ENCODE data around the gene CSRP1. TPM values are rescaled to one million over a fixed set of nuclear protein-coding genes. Genes with fewer than 3 reads are reported as not detected.
A peak's percentile ranks its signal among the peaks of the same experiment; 100 is the strongest.

The CSRP1 gene
- total RNA-seq, 2 experiments from 2014 or later: 46.4 to 89.8 TPM

DNA sequence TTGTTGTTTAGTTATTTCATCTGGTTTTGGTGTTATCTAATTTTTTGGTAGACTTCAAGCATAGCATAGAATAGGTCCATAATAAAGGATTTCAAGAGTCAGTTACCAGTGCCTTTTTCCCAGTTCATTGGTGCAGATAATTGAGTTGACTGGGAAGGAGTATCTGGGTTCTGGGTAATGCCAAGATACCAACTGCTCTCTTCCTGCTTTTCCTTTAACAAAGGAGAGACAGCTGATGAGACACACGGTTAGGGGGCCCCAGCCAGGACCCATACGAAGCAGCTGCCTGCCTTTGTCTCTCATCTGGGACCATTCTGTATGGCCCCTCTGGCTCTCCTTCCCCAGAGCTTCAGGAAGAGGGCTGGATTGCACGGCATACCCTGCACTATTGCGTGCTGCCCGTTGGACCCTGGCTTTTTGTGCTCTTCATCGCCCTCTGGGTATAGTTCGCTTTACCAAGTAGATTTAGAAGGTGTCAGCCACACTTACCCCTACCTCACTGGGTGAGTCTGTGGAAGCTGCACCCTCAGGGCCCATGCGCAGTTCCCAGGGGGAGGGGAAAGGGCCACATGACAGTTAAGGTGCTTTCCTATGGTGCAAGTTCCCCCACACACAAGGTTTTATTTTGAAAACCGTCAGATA, 39.0 kb upstream of the CSRP1 start:
- H3K36me3 ChIP-seq (ENCODE audit: insufficient read depth, low read length): no peaks in the 10 kb centered on the region
- H3K79me2 ChIP-seq (ENCODE audit: insufficient read depth, low read depth, low read length): no peaks in the 10 kb centered on the region
- H3K4me2 ChIP-seq (ENCODE audit: low read length): no peak overlapping the region
- ChIA-PET POLR2A (no interaction called here), CTCF (ENCODE audit: unreplicated experiment) (no interaction called here)
- intact Hi-C loops (cut with micrococcal nuclease; ENCODE audit: unreplicated experiment): no loop called here
- DNase-seq (ENCODE audit: low spot score): no peak
- H2AFZ ChIP-seq (ENCODE audit: low read length): no peak overlapping the region
- TF ChIP-seq, protein P1, sequence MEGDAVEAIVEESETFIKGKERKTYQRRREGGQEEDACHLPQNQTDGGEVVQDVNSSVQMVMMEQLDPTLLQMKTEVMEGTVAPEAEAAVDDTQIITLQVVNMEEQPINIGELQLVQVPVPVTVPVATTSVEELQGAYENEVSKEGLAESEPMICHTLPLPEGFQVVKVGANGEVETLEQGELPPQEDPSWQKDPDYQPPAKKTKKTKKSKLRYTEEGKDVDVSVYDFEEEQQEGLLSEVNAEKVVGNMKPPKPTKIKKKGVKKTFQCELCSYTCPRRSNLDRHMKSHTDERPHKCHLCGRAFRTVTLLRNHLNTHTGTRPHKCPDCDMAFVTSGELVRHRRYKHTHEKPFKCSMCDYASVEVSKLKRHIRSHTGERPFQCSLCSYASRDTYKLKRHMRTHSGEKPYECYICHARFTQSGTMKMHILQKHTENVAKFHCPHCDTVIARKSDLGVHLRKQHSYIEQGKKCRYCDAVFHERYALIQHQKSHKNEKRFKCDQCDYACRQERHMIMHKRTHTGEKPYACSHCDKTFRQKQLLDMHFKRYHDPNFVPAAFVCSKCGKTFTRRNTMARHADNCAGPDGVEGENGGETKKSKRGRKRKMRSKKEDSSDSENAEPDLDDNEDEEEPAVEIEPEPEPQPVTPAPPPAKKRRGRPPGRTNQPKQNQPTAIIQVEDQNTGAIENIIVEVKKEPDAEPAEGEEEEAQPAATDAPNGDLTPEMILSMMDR (conservative IDR thresholded peaks at IDR 0.05; ENCODE audit: low read length): peak; percentile 50
- no peak for TF ChIP-seq EZH2phosphoT487 (IDR thresholded peaks at IDR 0.05; ENCODE audit: borderline replicate concordance, low read depth, low read length)
- H3K9me3 ChIP-seq (ENCODE audit: low read length): no peaks in the 10 kb centered on the region
- no peak overlapping the region for H3K4me3 ChIP-seq (ENCODE audit: low read depth, low read length, poor library complexity, severe bottlenecking)
- no peak overlapping the region for H3K27ac ChIP-seq (ENCODE audit: low read depth, low read length, poor library complexity, severe bottlenecking)
- H3K9me2 ChIP-seq (ENCODE audit: insufficient read depth, low read length): no peaks in the 10 kb centered on the region
- H4K20me1 ChIP-seq (ENCODE audit: insufficient read depth, low read length): no peaks in the 10 kb centered on the region
- H3K4me1 ChIP-seq (ENCODE audit: insufficient read depth, low read length, poor library complexity, severe bottlenecking): peaks cover 2% of the 10 kb centered on the region
- BruUV-seq (replicated peaks): no TSS peak

DNA sequence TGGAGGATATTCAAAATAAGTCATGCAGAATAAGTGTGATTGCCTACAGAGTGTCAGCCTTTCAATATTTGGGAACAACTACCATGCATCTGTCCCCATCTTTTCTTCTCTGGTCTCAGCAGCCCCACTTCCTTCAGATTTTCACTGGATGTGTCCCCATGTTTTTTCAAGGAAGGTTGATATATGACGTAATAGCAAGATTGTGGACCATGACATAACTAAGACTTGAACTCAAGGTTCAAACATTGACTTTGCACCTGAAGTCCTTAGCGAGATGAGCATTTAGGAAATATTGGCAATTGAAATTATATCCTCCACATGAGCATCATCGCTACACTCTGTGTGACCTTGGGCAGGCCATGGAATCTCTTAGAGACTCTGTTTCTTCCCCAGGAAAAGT, 37.8 kb upstream of the CSRP1 start:
- no TSS peak for BruUV-seq (replicated peaks)
- POLR2A ChIA-PET: interaction anchor here (0.6 kb wide), 1 partner anchor 408 kb away, joined by 3 read pairs; no protein-coding TSS in a partner anchor
- Histone ChIP-seq H3K4me1 (ENCODE audit: insufficient read depth, low read length, poor library complexity, severe bottlenecking) (peaks cover 12% of the 10 kb centered on the region), H4K20me1 (ENCODE audit: insufficient read depth, low read length) (no peaks in the 10 kb centered on the region), H3K4me3 (ENCODE audit: low read depth, low read length, poor library complexity, severe bottlenecking) (no peak overlapping the region), H3K9me3 (ENCODE audit: low read length) (no peaks in the 10 kb centered on the region), H3K79me2 (ENCODE audit: insufficient read depth, low read depth, low read length) (no peaks in the 10 kb centered on the region), H3K4me2 (ENCODE audit: low read length) (no peak overlapping the region), H3K9me2 (ENCODE audit: insufficient read depth, low read length) (no peaks in the 10 kb centered on the region), H3K27ac (ENCODE audit: low read depth, low read length, poor library complexity, severe bottlenecking) (no peak overlapping the region), H2AFZ (ENCODE audit: low read length) (no peak overlapping the region), H3K36me3 (ENCODE audit: insufficient read depth, low read length) (no peaks in the 10 kb centered on the region)
- intact Hi-C loops (cut with micrococcal nuclease; ENCODE audit: unreplicated experiment): no loop called here
- no peak for DNase-seq (ENCODE audit: low spot score)
- TF ChIP-seq, protein P1 (conservative IDR thresholded peaks at IDR 0.05; ENCODE audit: low read length): no peak
- CTCF ChIA-PET (ENCODE audit: unreplicated experiment): no interaction called here

DNA sequence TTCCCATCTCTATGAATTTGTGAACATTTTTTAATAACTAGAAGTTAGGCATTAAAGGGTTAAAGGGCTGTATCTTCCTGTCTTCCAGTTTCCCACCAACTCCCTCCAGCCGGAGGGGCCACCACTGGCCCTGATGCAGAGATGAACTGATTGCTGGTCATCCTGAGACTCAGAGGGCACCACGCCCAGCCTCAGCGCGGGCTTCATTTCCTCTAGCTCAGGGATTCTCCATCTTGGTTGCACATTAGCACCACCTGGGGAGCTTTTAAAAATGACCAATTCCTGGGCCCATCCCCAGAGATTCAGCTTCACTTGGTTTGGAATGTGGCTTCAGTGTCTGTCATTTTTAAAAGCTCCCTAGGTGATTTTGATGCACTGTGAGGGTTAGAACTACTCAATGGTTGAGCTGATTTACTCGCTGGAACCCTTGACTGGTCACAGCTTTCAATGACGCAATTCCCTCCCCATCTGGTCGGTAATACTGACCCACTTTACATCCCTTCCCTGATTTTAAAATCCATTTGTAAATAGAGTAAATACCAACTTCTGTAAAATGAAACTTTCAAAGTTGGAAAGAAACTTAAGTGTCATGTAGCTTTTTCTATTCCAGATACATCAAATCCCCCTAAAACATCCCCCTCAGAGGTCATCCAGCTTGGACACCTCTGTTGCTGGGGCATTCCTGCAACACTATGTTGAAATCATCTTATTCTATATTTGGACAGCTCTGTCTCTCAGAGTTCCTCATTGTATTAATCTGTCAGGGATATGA, 37.1 kb upstream of the CSRP1 start:
- H3K4me3 ChIP-seq (ENCODE audit: low read depth, low read length, poor library complexity, severe bottlenecking): no peak overlapping the region
- no peaks in the 10 kb centered on the region for H3K79me2 ChIP-seq (ENCODE audit: insufficient read depth, low read depth, low read length)
- H3K36me3 ChIP-seq (ENCODE audit: insufficient read depth, low read length): no peaks in the 10 kb centered on the region
- H2AFZ ChIP-seq (ENCODE audit: low read length): no peak overlapping the region
- no TSS peak for BruUV-seq (replicated peaks)
- no peaks in the 10 kb centered on the region for H3K9me3 ChIP-seq (ENCODE audit: low read length)
- H4K20me1 ChIP-seq (ENCODE audit: insufficient read depth, low read length): no peaks in the 10 kb centered on the region
- H3K4me2 ChIP-seq (ENCODE audit: low read length): no peak overlapping the region
- ChIA-PET CTCF (ENCODE audit: unreplicated experiment) (no interaction called here), POLR2A (no interaction called here)
- DNase-seq (ENCODE audit: low spot score): no peak
- H3K27ac ChIP-seq (ENCODE audit: low read depth, low read length, poor library complexity, severe bottlenecking): no peak overlapping the region
- no peaks in the 10 kb centered on the region for H3K9me2 ChIP-seq (ENCODE audit: insufficient read depth, low read length)
- H3K4me1 ChIP-seq (ENCODE audit: insufficient read depth, low read length, poor library complexity, severe bottlenecking): peaks cover 12% of the 10 kb centered on the region
- intact Hi-C loops (cut with micrococcal nuclease; ENCODE audit: unreplicated experiment): no loop called here
- TF ChIP-seq, protein P1 (conservative IDR thresholded peaks at IDR 0.05; ENCODE audit: low read length): no peak
- no peak for TF ChIP-seq EZH2phosphoT487 (IDR thresholded peaks at IDR 0.05; ENCODE audit: borderline replicate concordance, low read depth, low read length)
